GM18505 (cell line): Measurements from ENCODE around the gene TBC1D14.
"Not testable (repeated sequence)": the region's sequence is repeated elsewhere in the genome, so short reads cannot be mapped to it uniquely, and the experiment has no call there.

Experiments used
- ATAC-seq: cut with Tn5 transposase; IDR thresholded peaks from one replicate; pipeline ENCODE4 v1.9.1; 2021; ENCODE audit not compliant: unreplicated experiment
- POLR2A ChIP-seq: IDR thresholded peaks from 4 replicates; pipeline ENCODE4 v1.6.1; 2011; ENCODE audit warnings: borderline replicate concordance; ENCODE audit not compliant: insufficient read depth, insufficient read length; ENCODE audit errors: extremely low read depth

The TBC1D14 gene

DNA sequence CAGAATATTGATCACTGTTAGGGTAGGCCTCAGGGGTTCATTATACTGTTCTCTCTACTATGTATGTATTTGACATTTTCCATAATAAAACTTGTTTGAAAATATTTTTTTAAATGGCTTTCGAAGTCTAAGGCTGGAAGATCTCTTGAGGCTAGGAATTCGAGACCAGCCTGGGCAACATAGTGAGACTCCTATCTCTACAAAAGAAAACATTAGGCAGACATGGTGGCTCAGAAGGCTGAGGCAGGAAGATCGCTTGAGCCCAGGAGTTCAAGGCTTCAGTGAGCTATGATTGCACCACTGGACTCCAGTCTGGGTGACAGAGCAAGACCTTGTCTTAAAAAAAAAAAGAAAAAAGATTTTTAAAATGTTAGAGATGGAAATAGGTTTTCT lies 15.5 kb upstream of the TBC1D14 start:
- no peak for ATAC-seq
- no peak for TF ChIP-seq POLR2A

DNA sequence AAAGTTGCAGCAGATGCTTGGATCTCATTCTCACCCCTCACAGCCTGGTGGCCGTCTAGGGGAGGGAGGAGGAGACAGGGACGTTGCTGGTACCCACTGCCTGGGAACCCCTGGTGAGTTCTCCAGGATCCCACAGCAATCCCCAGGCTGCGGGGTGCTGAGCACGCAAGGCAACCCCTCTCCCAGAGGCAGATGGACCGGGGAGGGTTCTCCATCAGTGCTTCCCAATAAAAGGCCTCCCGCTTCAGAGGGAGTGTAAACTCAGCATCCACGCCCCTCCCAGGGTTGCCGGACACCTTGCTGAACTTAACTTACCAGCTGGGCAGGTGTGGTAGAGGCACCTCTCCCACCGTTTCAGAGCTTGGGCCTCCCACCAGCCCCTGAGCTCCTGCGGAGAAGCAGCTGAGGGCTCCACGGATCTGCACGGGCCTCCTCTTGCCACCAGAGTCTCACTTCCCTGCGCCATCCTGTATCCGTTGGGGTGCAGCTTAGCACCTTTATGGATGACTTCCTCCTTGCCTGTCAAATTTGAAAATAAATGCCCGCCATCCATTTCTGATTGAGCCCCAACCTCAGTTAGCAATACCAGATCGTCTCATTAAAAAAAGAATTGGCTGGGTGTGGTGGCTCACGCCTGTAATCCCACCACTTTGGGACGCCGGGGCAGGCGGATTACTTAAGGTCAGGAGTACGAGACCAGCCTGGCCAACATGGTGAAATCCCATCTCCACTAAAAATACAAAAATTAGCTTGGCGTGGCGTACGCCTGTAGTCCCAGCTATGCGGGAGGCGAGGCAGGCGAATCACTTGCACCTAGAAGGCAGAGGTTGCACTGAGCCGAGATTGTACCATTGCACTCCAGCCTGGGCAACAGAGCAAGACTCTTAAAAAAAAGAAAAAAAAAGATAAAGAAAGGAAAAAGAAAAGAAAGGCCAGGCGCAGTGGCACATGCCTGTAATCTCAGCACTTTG lies 14.8 kb upstream of the TBC1D14 start:
- no peak for TF ChIP-seq POLR2A
- no peak for ATAC-seq

DNA sequence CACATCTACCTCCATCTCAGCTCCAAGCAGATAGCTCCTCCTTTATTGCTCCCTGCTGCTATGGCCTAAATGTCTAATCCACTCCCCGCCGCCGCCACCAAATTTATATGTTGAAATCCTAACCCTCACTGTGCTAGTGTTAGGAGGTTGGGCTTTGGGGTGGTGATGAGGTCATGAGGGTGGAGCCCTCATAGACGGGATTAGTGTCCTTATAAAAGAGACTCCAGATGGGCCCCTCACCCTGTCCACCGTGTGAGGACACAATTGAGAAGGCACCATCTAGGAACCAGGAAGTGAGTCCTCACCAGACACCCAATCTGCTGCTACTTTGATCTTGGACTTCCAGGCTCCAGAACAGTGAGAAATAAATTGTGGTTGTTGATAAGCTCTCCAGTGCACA lies 13.6 kb upstream of the TBC1D14 start:
- no peak for ATAC-seq
- TF ChIP-seq POLR2A, result no peak

DNA sequence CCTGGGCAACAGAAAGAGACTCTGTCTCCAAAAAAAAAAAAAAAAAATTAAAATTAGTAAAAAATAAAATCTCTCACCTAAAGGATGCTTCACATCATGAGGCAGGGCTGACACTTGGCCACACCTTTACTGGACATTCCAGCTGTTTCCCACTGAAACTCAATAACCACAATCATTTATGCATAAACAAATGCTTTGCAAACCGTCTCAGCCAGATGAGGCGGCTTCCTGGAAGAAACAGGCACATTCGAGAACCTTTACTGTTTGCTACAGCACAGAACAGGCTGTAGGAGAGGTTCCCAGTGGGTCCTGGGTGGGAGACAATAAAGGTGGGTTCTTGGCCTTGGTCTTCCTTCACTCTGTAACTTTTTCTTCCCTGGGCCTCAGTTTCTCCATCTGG lies 10.9 kb upstream of the TBC1D14 start:
- no peak for TF ChIP-seq POLR2A
- ATAC-seq, result no peak

DNA sequence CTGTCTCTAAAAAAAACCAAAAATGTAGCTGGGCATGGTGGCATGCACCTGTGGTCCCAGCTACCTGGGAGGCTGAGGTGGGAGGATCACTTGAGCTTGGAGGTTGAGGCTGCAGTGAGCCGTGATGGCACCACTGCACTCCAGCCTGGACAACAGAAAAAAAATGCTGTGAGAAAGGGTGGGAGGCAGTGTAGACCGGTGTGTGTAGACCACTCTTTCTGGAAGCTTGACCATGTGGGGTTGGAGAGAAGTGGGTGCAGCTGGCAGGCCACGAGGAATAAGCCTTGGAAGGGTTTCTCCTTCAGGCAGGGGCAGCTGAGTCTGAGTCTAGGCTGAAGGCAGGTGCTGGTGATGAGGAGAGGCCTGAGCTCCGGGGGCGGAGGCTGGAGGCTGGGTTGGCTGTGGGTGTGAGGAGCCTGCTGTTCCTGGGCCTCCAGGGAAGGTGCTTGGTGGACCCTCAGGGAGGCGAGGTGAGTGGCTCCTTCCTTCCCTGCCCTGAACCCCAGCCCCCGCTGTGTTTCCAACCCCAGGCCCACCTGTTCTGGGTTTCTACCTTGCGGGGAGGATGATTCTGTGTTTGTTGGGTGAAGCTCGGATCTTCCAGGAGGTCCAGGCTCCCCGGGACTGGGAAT lies 9.3 kb upstream of the TBC1D14 start:
- no peak for TF ChIP-seq POLR2A
- no peak for ATAC-seq

DNA sequence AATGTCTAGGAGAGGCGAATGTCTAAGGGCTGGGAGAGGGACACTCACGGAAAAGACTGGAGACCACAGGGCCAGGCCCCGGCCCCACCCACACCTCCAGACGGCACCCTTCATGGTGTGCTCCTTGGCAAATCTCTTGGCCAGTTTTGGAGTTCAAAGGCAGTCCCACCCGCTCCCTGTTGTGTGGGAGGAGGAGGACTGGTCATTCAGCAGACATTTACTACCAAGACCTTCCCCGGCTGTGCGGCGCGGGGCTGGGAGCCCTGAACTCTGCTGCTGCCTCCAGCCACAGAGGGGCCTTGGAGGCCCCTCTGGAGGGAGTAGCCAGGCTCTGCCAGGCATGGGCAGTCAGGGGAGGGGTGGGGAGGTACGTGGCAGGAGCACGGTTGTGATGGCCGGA lies 8.7 kb upstream of the TBC1D14 start:
- ATAC-seq, result no peak

DNA sequence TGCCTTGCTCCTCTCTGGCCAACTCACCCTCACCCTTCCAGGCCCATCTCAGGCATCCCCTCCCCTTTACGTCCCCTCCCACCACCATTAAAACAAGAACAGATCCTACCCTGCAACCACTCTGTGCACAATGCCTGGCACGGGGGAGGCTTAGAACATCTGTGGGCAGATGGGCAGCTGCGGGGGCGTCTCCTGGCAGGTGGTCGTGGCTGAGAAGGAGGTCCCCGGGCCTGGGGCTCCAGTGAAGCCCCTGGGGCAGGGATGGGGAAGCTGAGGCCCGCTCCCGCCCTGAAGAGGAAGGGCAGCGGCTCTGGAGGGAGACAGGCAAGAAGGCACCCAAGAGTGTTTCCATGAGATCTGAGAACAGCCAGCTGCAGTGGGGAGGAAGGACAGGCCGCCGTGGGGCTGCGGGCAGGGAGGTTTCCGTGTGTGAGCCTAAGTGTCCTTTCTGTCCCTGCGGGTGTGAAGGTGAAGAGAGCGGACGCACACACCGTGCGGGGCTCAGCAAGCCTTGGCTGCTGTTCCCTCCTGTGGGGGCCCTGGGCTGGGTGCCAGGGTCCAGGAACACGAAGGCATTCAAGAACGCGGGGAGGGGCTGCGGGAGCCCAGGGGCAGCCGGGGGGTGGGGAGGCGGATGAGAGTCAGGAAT lies 7.8 kb upstream of the TBC1D14 start:
- no peak for ATAC-seq
- TF ChIP-seq POLR2A, result no peak

More for the DNA sequence above, 8.7 kb upstream of the TBC1D14 start:
- TF ChIP-seq POLR2A, result no peak

DNA sequence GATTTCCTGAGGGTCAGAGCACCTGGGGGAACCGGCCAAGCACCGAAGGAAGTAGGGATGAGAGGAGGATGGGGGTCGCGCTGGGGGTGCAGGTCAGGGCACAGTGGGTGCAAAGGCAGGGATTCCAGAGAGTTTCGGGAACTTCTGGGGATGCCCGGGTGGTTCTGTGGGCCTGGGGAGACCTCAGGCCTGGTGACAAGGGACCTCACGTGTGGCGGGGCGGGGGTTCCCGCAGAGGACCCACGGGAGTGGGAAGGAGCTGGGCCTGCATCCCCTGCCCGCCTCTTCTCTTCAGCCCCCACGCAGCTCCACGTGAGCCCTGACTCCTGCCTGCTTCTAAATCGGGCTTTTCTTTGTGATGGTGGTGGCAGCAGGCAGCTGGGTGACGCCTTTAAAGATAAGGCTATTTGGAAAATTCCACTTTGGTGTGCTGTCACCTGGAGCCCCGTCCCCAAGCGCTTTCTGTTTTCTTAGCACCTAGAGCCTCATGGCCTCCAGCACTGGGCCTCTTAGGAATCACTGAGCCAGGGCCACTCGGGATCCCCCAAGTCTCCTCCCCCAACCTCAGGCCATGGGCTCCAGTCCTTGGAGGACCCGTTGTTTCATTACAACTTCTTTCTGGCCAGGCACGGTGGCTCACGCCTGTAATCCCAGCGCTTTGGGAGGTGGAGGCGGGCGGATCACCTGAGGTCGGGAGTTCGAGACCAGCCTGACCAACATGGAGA lies 7.1 kb upstream of the TBC1D14 start:
- no peak for TF ChIP-seq POLR2A
- no peak for ATAC-seq

DNA sequence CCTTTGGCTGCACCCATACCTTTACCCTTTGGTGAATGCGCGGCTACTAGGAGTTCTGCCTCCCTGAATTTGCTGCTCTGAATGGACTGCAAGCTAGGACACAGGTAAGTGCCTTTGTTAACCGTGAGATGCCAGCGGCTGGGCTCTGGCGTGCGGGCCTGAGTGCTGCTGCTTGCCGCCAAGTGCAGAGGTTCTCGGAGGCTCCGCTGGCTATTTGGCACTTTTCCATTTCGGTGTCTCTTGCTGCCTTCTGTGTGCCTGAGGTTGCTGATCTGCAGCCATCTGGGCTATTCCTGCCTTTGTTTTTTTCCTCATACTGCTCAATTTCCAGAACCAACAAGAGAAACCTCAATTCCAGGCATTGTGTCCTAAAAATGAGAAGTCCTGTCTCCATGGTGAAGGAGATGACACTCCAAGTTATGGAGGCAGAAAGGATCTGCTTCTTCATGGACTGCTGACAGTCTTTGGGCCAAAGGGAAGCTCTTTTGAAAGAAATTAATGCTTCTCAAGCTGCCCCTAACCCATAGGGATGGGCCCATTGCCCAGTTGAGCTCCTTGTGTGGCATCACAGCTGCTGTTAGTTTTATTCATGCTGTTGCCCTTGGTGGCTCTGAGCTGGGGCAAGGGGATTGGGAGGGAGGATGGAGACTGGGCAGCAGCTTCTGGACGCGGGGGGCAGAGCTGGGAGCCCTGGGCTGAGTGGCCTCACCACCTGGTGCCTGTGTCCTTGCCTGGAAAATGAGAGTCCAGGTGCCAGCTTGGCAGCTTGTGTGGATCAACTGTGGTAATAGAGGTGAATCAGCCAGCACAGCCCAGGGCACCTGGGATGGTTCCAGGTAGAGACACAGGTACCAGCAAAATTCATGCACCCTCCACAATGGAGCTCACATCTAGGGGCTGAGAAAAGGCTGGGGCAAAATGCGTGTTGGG lies 3.8 kb upstream of the TBC1D14 start:
- TF ChIP-seq POLR2A, result no peak
- no peak for ATAC-seq

DNA sequence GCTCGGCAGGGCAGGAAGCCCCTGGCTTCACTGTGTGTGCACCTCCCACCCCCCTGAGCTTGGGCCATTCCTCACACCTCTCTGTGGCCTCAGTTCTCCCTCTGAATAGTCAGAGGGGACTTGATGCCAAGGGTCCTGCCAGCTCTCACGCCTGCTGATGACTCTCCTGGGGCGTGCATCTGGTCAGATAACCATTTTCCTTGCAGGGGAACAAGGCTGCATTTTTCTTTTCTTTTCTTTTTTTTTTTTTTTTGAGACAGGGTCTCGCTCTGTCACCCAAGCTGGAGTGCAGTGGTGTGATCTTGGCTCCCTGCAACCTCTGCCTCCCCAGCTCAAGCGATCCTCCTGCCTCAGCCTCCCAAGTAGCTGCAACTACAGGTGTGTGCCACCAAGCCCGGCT lies 3.1 kb upstream of the TBC1D14 start:
- not testable (repeated sequence) for ATAC-seq

DNA sequence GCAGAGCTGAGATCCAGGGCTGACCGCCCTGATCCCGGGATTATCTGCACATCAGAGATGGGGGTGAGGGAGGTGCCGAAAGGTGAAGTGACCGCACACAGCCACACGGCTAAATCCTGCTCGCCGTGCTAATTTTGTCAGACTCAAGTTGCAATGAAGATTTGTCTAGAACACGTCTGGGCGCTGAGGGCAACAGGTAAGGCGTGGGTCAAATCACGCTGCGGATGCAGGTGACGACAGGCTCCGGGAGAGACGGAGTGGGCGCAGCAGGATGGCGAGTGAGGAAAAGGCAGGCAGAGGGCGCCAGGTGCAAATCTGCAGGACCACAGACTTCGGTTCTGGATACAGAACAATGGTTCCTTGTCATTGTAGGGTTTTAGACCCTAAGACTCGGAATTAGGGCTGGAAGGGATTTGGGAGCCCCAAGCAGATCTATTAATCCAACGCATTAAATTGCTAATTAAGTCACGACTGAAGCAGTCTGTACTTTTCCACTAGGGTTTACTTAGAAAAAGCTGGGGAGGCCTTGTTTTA lies 1.9 kb upstream of the TBC1D14 start:
- TF ChIP-seq POLR2A, result no peak
- no peak for ATAC-seq
